K562 (cell line): ENCODE data around the gene KLF2. TPM values are rescaled to one million over a fixed set of nuclear protein-coding genes. Genes with fewer than 3 reads are reported as not detected.

Experiments
- ATF4 ChIP-seq: fragments of 450-650 bp; formaldehyde crosslinking; IDR thresholded peaks from 2 replicates; pipeline ENCODE4 v1.4.0; 2022; ENCODE audit warnings: mild to moderate bottlenecking, moderate library complexity
- BRD4 ChIP-seq: fragments of 200-600 bp; sonication (generic); IDR thresholded peaks from 2 replicates; pipeline ENCODE4 v1.6.1; 2017; ENCODE audit warnings: inconsistent platforms
- COPS2 ChIP-seq: fragments of 450-650 bp; conservative IDR thresholded peaks from 2 replicates; pipeline ENCODE4 v1.6.1; 2016; ENCODE audit warnings: mild to moderate bottlenecking, moderate library complexity
- EWSR1 ChIP-seq: fragments of 450-650 bp; IDR thresholded peaks from 2 replicates; pipeline ENCODE4 v1.6.1; 2018; ENCODE audit warnings: borderline replicate concordance, mild to moderate bottlenecking, low read depth, moderate library complexity; ENCODE audit not compliant: partially characterized antibody
- FOXA1 ChIP-seq: fragments of 450-650 bp; IDR thresholded peaks from 2 replicates; pipeline ENCODE4 v1.6.1; 2016; ENCODE audit warnings: mild to moderate bottlenecking, borderline replicate concordance
- FOXP4 ChIP-seq: sonication (generic); formaldehyde crosslinking; IDR thresholded peaks from 2 replicates; pipeline ENCODE4 v1.8.0; 2022; ENCODE audit warnings: mild to moderate bottlenecking, missing genetic modification reagents, borderline replicate concordance
- ILF3 ChIP-seq: fragments of 450-650 bp; IDR thresholded peaks from 2 replicates; pipeline ENCODE4 v1.6.1; 2018; ENCODE audit warnings: antibody characterized with exemption, mild to moderate bottlenecking, moderate library complexity, borderline replicate concordance
- JUN ChIP-seq, 2 experiments: sonication (generic) in 1 of 2; formaldehyde crosslinking in 1 of 2; IDR thresholded peaks; 2 replicates each; pipeline versions ENCODE4 v1.6.1 to v1.8.0; 2012 to 2022; ENCODE audit warnings: borderline replicate concordance in 2 of 2, mild to moderate bottlenecking in 2 of 2, improper control_type of control experiment in 1 of 2, low read depth in 1 of 2, low read length in 1 of 2, missing genetic modification reagents in 1 of 2
- KAT8 ChIP-seq: fragments of 450-650 bp; IDR thresholded peaks from 2 replicates; pipeline ENCODE4 v1.6.1; 2016; ENCODE audit warnings: low read depth, mild to moderate bottlenecking
- MXI1 ChIP-seq: IDR thresholded peaks from 2 replicates; pipeline ENCODE4 v1.6.1; 2011; ENCODE audit warnings: low read depth, mild to moderate bottlenecking, improper control_type of control experiment, low read length
- NFATC3 ChIP-seq: fragments of 450-650 bp; IDR thresholded peaks from 2 replicates; pipeline ENCODE4 v1.6.1; 2017; ENCODE audit warnings: mild to moderate bottlenecking
- NFE2 ChIP-seq: IDR thresholded peaks from 2 replicates; pipeline ENCODE4 v1.6.1; 2014; ENCODE audit warnings: antibody characterized with exemption, low read depth
- SIN3A ChIP-seq, 2 experiments: fragments of 150-350 bp in 1 of 2; IDR thresholded peaks; 2 replicates each; pipeline ENCODE4 v1.6.1; 2011 to 2016; ENCODE audit warnings: borderline replicate concordance in 2 of 2, low read depth in 2 of 2, low read length in 2 of 2, mild to moderate bottlenecking in 2 of 2, moderate library complexity in 2 of 2; ENCODE audit not compliant: control insufficient read depth in 1 of 2
- SP1 ChIP-seq: sonication (generic); formaldehyde crosslinking; IDR thresholded peaks from 2 replicates; pipeline ENCODE4 v1.8.1; 2022; ENCODE audit warnings: mild to moderate bottlenecking, missing genetic modification reagents
- TAF1 ChIP-seq: IDR thresholded peaks from 2 replicates; pipeline ENCODE4 v1.6.1; 2011; ENCODE audit warnings: mild to moderate bottlenecking, low read length, moderate library complexity; ENCODE audit not compliant: insufficient read depth, control insufficient read depth, severe bottlenecking; ENCODE audit errors: extremely low read depth
- TAL1 ChIP-seq: fragments of 450-650 bp; IDR thresholded peaks from 2 replicates; pipeline ENCODE4 v1.6.1; 2016; ENCODE audit warnings: mild to moderate bottlenecking
- TFAP4 ChIP-seq: sonication (generic); formaldehyde crosslinking; IDR thresholded peaks from 2 replicates; pipeline ENCODE4 v1.8.0; 2022; ENCODE audit warnings: missing genetic modification reagents, mild to moderate bottlenecking, moderate library complexity, borderline replicate concordance
- ZFP91 ChIP-seq: sonication (generic); formaldehyde crosslinking; IDR thresholded peaks from 2 replicates; pipeline ENCODE4 v1.8.0; 2022; ENCODE audit warnings: mild to moderate bottlenecking, missing genetic modification reagents
- ZNF217 ChIP-seq: sonication (generic); formaldehyde crosslinking; IDR thresholded peaks from 2 replicates; pipeline ENCODE4 v1.8.0; 2022; ENCODE audit warnings: mild to moderate bottlenecking, missing genetic modification reagents
- ZNF408 ChIP-seq: fragments of 250-450 bp; sonication (Bioruptor Pico); IDR thresholded peaks from 2 replicates; pipeline ENCODE4 v1.4.0; 2020; ENCODE audit warnings: low read depth, mild to moderate bottlenecking, moderate library complexity
- polyA plus RNA-seq, 8 experiments: library from polyadenylated mRNA; depleted of rRNA in 4 of 8; stranded (reverse) in 5 of 8; unstranded in 3 of 8; fragments of >200 nt; fragmentation: Nextera tagmentation in 2 of 8; fragmentation: Illumina TruSeq in 1 of 8; extraction: Ambion mirVana in 2 of 8; extraction: Trizol in 1 of 8; gene quantifications; 2 replicates each; pipeline versions ENCODE4 v1.2.1 to v1.2.3, GENCODE V29; 2011 to 2014; ENCODE audit warnings: inconsistent platforms in 1 of 8, missing spikeins in 1 of 8
- total RNA-seq, 7 experiments: library from RNA; depleted of rRNA in 6 of 7; stranded (reverse); fragments of >200 nt in 6 of 7; fragmentation: Illumina TruSeq in 2 of 7; extraction: Trizol in 2 of 7; gene quantifications; 2 replicates each; pipeline versions ENCODE4 v1.2.1 to v1.2.3, GENCODE V29; 2011 to 2021; ENCODE audit warnings: low replicate concordance in 1 of 7

The KLF2 gene
- total and polyA plus RNA-seq, 9 of the 15 experiments (the other 6 are each of a cell fraction or from before 2014, with no cell fraction given) = 0.07 to 0.71 TPM; not detected in 7

- TF ChIP-seq FOXP4 (CRISPR knock-in tag) (no peak), ZNF217 (CRISPR knock-in tag) (no peak), SP1 (CRISPR knock-in tag) (no peak), EWSR1 (no peak), KAT8 (no peak), TFAP4 (CRISPR knock-in tag) (no peak), JUN (IDR thresholded peaks at IDR 0.05; ENCODE audit: borderline replicate concordance, low read depth, low read length) (no peak), JUN (CRISPR knock-in tag; IDR thresholded peaks at IDR 0.05; ENCODE audit: borderline replicate concordance) (no peak), COPS2 (no peak), ZFP91 (CRISPR knock-in tag) (no peak), TAF1 (peak; percentile 47), SIN3A (IDR thresholded peaks at IDR 0.05; ENCODE audit: borderline replicate concordance in 2 of 2, control insufficient read depth in 1 of 2, low read depth in 2 of 2, low read length in 2 of 2) (no peak; a peak in 1 of 4 replicates), FOXA1 (no peak), ZNF408 (CRISPR knock-in tag) (no peak), TAL1 (no peak), NFATC3 (no peak), NFE2 (no peak), ILF3 (no peak), MXI1 (no peak), BRD4 (no peak), ATF4 (no peak)
These were observed at the start of gene KLF2 (continued) for GRCh38 chr19:16324384-16325160.
